Mesenchymal stem cell (in vitro differentiated cells and primary cell): ENCODE results near the gene TXNDC5.

Source experiments
- DNase-seq: peaks from one replicate; pipeline ENCODE4 v3.0.0-alpha.2; 2013
- H2AFZ ChIP-seq: one replicate; pipeline ENCODE4 v1.6.1; 2013; ENCODE audit warnings: low read depth, mild to moderate bottlenecking, control low read depth, inconsistent platforms, low read length, moderate library complexity
- H2AK5ac ChIP-seq: 2 replicates; pipeline ENCODE4 v1.6.1; 2013; ENCODE audit warnings: low read length, moderate library complexity, mild to moderate bottlenecking, inconsistent platforms; ENCODE audit not compliant: severe bottlenecking
- H2BK120ac ChIP-seq: one replicate; pipeline ENCODE4 v1.6.1; 2013; ENCODE audit warnings: low read depth, mild to moderate bottlenecking, inconsistent platforms, low read length, moderate library complexity
- H2BK12ac ChIP-seq, 2 experiments: one replicate each; pipeline ENCODE4 v1.6.1; 2013; ENCODE audit warnings: inconsistent platforms in 2 of 2, low read length in 2 of 2, mild to moderate bottlenecking in 2 of 2, moderate library complexity in 2 of 2, control low read depth in 1 of 2
- H2BK15ac ChIP-seq: one replicate; pipeline ENCODE4 v1.6.1; 2013; ENCODE audit warnings: mild to moderate bottlenecking, low read depth, inconsistent platforms; ENCODE audit not compliant: poor library complexity, severe bottlenecking
- H2BK5ac ChIP-seq: 2 replicates; pipeline ENCODE4 v1.6.1; 2013; ENCODE audit warnings: low read depth, mild to moderate bottlenecking, low read length, control low read depth, inconsistent platforms; ENCODE audit not compliant: poor library complexity, severe bottlenecking
- H3K14ac ChIP-seq, 2 experiments: one replicate each; pipeline ENCODE4 v1.6.1; 2013; ENCODE audit warnings: inconsistent platforms in 2 of 2, low read length in 2 of 2, control low read depth in 1 of 2, mild to moderate bottlenecking in 1 of 2, moderate library complexity in 1 of 2
- H3K18ac ChIP-seq, 2 experiments: one replicate each; pipeline ENCODE4 v1.6.1; 2013; ENCODE audit warnings: inconsistent platforms in 2 of 2, low read length in 2 of 2, control low read depth in 1 of 2, low read depth in 1 of 2, mild to moderate bottlenecking in 1 of 2
- H3K23ac ChIP-seq, 2 experiments: one replicate each; pipeline ENCODE4 v1.6.1; 2013; ENCODE audit warnings: inconsistent platforms in 2 of 2, low read length in 2 of 2, mild to moderate bottlenecking in 2 of 2, moderate library complexity in 2 of 2, control low read depth in 1 of 2
- H3K27ac ChIP-seq: 2 replicates; pipeline ENCODE4 v1.5.1; 2013; ENCODE audit warnings: mild to moderate bottlenecking, moderate library complexity, low read length, control low read depth, inconsistent platforms; ENCODE audit not compliant: poor library complexity, severe bottlenecking
- H3K27me3 ChIP-seq, 2 experiments: 2 replicates each; pipeline versions ENCODE4 v1.6.1 to v1.7.0; 2013; ENCODE audit warnings: low read length in 2 of 2, mild to moderate bottlenecking in 2 of 2, moderate library complexity in 2 of 2, control low read depth in 1 of 2, inconsistent platforms in 1 of 2; ENCODE audit not compliant: control insufficient read depth in 1 of 2, insufficient read depth in 1 of 2
- H3K36me3 ChIP-seq, 2 experiments: 2 replicates each; pipeline versions ENCODE4 v1.6.1 to v1.7.0; 2013; ENCODE audit warnings: low read length in 2 of 2, control low read depth in 1 of 2, inconsistent platforms in 1 of 2, low read depth in 1 of 2, mild to moderate bottlenecking in 1 of 2; ENCODE audit not compliant: insufficient read depth in 2 of 2, control insufficient read depth in 1 of 2
- H3K4ac ChIP-seq, 2 experiments: one replicate each; pipeline ENCODE4 v1.6.1; 2013; ENCODE audit warnings: inconsistent platforms in 2 of 2, low read length in 2 of 2, mild to moderate bottlenecking in 2 of 2, moderate library complexity in 2 of 2, control low read depth in 1 of 2, low read depth in 1 of 2
- H3K4me1 ChIP-seq: 2 replicates; pipeline ENCODE4 v1.6.1; 2013; ENCODE audit warnings: low read depth, low read length, control low read depth; ENCODE audit not compliant: control insufficient read depth, insufficient read depth
- H3K4me2 ChIP-seq: 2 replicates; pipeline ENCODE4 v1.6.1; 2013; ENCODE audit warnings: low read length, mild to moderate bottlenecking, inconsistent platforms; ENCODE audit not compliant: poor library complexity, severe bottlenecking
- H3K4me3 ChIP-seq, 2 experiments: 2 replicates each; pipeline versions ENCODE4 v1.5.1 to v1.7.0; 2013; ENCODE audit warnings: low read length in 2 of 2, mild to moderate bottlenecking in 2 of 2, control low read depth in 1 of 2, low read depth in 1 of 2; ENCODE audit not compliant: insufficient read depth in 1 of 2
- H3K79me1 ChIP-seq: replicated peaks from 2 replicates; pipeline ENCODE4 v1.6.1; 2013; ENCODE audit warnings: mild to moderate bottlenecking, control low read depth, low read length, inconsistent platforms; ENCODE audit not compliant: poor library complexity, severe bottlenecking
- H3K9ac ChIP-seq: 2 replicates; pipeline ENCODE4 v1.7.0; 2013; ENCODE audit warnings: mild to moderate bottlenecking, low read length, moderate library complexity
- H3K9me3 ChIP-seq: 2 replicates; pipeline ENCODE4 v1.7.0; 2013; ENCODE audit warnings: mild to moderate bottlenecking, low read length; ENCODE audit not compliant: control insufficient read depth
- H4K8ac ChIP-seq: one replicate; pipeline ENCODE4 v1.6.1; 2013; ENCODE audit warnings: inconsistent platforms, mild to moderate bottlenecking, low read length, moderate library complexity
- H4K91ac ChIP-seq: one replicate; pipeline ENCODE4 v1.6.1; 2013; ENCODE audit warnings: mild to moderate bottlenecking, low read length, inconsistent platforms
- WGBS: methylation state at CpG from one replicate; pipeline ENCODE4 v1.1.7; 2013; ENCODE audit warnings: mixed read lengths; 5-methylcytosine and 5-hydroxymethylcytosine counted together

The TXNDC5 gene

GRCh38 chr6:7888587-7889357, 21.8 kb downstream of the TXNDC5 start:
- H2AK5ac ChIP-seq: no peak overlapping the region
- WGBS: 97% methylated on average over 24 of the region's 25 CpGs
- no peak overlapping the region for H3K27ac ChIP-seq
- no peak for DNase-seq
- H3K18ac ChIP-seq: no peak overlapping the region
- no peak overlapping the region for H3K4ac ChIP-seq
- no peak overlapping the region for H4K8ac ChIP-seq
- peaks cover 74 to 100% of the 10 kb centered on the region in 2 experiments for H3K36me3 ChIP-seq
- no peak overlapping the region for H2BK120ac ChIP-seq
- no peak overlapping the region for H3K4me2 ChIP-seq
- H3K14ac ChIP-seq: no peak overlapping the region
- no peak overlapping the region for H3K9ac ChIP-seq
- no peaks in the 10 kb centered on the region for H3K27me3 ChIP-seq
- no peak overlapping the region for H2BK12ac ChIP-seq
- no peak overlapping the region for H3K4me3 ChIP-seq
- no peaks in the 10 kb centered on the region for H3K4me1 ChIP-seq
- no peak overlapping the region for H2BK5ac ChIP-seq
- no peak overlapping the region for H4K91ac ChIP-seq
- no peak overlapping the region for H3K23ac ChIP-seq
- H3K79me1 ChIP-seq: peaks cover 44% of the 10 kb centered on the region
- H2AFZ ChIP-seq: no peak overlapping the region
- H3K9me3 ChIP-seq: no peaks in the 10 kb centered on the region
- no peak overlapping the region for H2BK15ac ChIP-seq

GRCh38 chr6:7887278-7887991, 23.2 kb downstream of the TXNDC5 start:
- Histone ChIP-seq H3K18ac (no peak overlapping the region), H3K4me1 (peaks cover 6% of the 10 kb centered on the region), H2BK15ac (no peak overlapping the region), H3K9me3 (no peaks in the 10 kb centered on the region), H3K36me3 (peaks cover 67 to 100% of the 10 kb centered on the region in 2 experiments), H2BK12ac (no peak overlapping the region), H2BK120ac (no peak overlapping the region), H3K79me1 (peaks cover 35% of the 10 kb centered on the region), H4K8ac (no peak overlapping the region), H2BK5ac (no peak overlapping the region), H3K9ac (no peak overlapping the region), H3K27ac (no peak overlapping the region), H4K91ac (no peak overlapping the region), H3K4ac (no peak overlapping the region), H3K27me3 (no peaks in the 10 kb centered on the region), H2AFZ (peak overlapping the region; percentile 7), H3K4me2 (no peak overlapping the region), H3K14ac (no peak overlapping the region), H3K4me3 (no peak overlapping the region), H2AK5ac (no peak overlapping the region), H3K23ac (no peak overlapping the region)
- WGBS: 96% methylated on average over 21 of the region's 21 CpGs
- DNase-seq: no peak

GRCh38 chr6:7886132-7886531, 24.5 kb downstream of the TXNDC5 start:
- H2BK5ac ChIP-seq: no peak overlapping the region
- peaks cover 10% of the 10 kb centered on the region for H3K4me1 ChIP-seq
- no peak overlapping the region for H3K23ac ChIP-seq
- no peak overlapping the region for H4K8ac ChIP-seq
- H3K79me1 ChIP-seq: peaks cover 28% of the 10 kb centered on the region
- no peak overlapping the region for H3K18ac ChIP-seq
- H2BK12ac ChIP-seq: no peak overlapping the region
- no peak overlapping the region for H3K14ac ChIP-seq
- 100% methylated on average over 1 of the region's 3 CpGs for WGBS
- no peak for DNase-seq
- peak overlapping the region in 1 of 2 experiments; percentile 11 for H3K4ac ChIP-seq
- H2BK15ac ChIP-seq: no peak overlapping the region
- peaks cover 63 to 100% of the 10 kb centered on the region in 2 experiments for H3K36me3 ChIP-seq
- H3K27me3 ChIP-seq: no peaks in the 10 kb centered on the region
- H3K27ac ChIP-seq: no peak overlapping the region
- H4K91ac ChIP-seq: no peak overlapping the region
- no peak overlapping the region for H3K4me2 ChIP-seq
- no peak overlapping the region for H2AK5ac ChIP-seq
- no peaks in the 10 kb centered on the region for H3K9me3 ChIP-seq
- H3K4me3 ChIP-seq: no peak overlapping the region
- no peak overlapping the region for H2AFZ ChIP-seq
- no peak overlapping the region for H3K9ac ChIP-seq
- no peak overlapping the region for H2BK120ac ChIP-seq

GRCh38 chr6:7883381-7883780, 27.2 kb downstream of the TXNDC5 start:
- H4K91ac ChIP-seq: no peak overlapping the region
- H3K9me3 ChIP-seq: no peaks in the 10 kb centered on the region
- no peak overlapping the region for H3K9ac ChIP-seq
- H2BK15ac ChIP-seq: no peak overlapping the region
- H3K27ac ChIP-seq: peak overlapping the region; percentile 0
- 97% methylated on average over 7 of the region's 8 CpGs for WGBS
- peak overlapping the region; percentile 6 for H2AK5ac ChIP-seq
- H3K27me3 ChIP-seq: no peaks in the 10 kb centered on the region
- no peak overlapping the region for H3K4ac ChIP-seq
- no peak overlapping the region for H3K18ac ChIP-seq
- H3K4me3 ChIP-seq: no peak overlapping the region
- H3K79me1 ChIP-seq: peaks cover 14% of the 10 kb centered on the region
- no peak overlapping the region for H2BK12ac ChIP-seq
- no peak overlapping the region for H2BK120ac ChIP-seq
- DNase-seq: no peak
- H2BK5ac ChIP-seq: no peak overlapping the region
- no peak overlapping the region for H3K23ac ChIP-seq
- H2AFZ ChIP-seq: no peak overlapping the region
- peaks cover 16% of the 10 kb centered on the region for H3K4me1 ChIP-seq
- no peak overlapping the region for H3K14ac ChIP-seq
- no peak overlapping the region for H4K8ac ChIP-seq
- H3K36me3 ChIP-seq: peaks cover 61 to 98% of the 10 kb centered on the region in 2 experiments
- H3K4me2 ChIP-seq: no peak overlapping the region
